ENCODE measurements around the gene CEP72.

Gene CEP72

GRCh38 chr5:647727-648126 lies 35.6 kb downstream of the CEP72 start:
- TF ChIP-seq ZFP3 (CRISPR knock-in tag; IDR thresholded peaks at IDR 0.05) (no peak), RARB (CRISPR knock-in tag; IDR thresholded peaks at IDR 0.05) (no peak), ARNTL (CRISPR knock-in tag; IDR thresholded peaks at IDR 0.05; ENCODE audit: borderline replicate concordance, low read depth) (no peak), PPARA (CRISPR knock-in tag; IDR thresholded peaks at IDR 0.05; ENCODE audit: borderline replicate concordance) (no peak), TOX (CRISPR knock-in tag; IDR thresholded peaks at IDR 0.05; ENCODE audit: borderline replicate concordance) (no peak), TSHZ2 (CRISPR knock-in tag; IDR thresholded peaks at IDR 0.05) (no peak), CSRNP3 (CRISPR knock-in tag; IDR thresholded peaks at IDR 0.05) (no peak), TCF4 (CRISPR knock-in tag; IDR thresholded peaks at IDR 0.05; ENCODE audit: borderline replicate concordance) (no peak), ZNF70 (CRISPR knock-in tag; IDR thresholded peaks at IDR 0.05) (no peak), POU6F1 (CRISPR knock-in tag; IDR thresholded peaks at IDR 0.05; ENCODE audit: borderline replicate concordance, low read depth) (no peak), ZNF8 (CRISPR knock-in tag; IDR thresholded peaks at IDR 0.05) (no peak), ISL1 (CRISPR knock-in tag; IDR thresholded peaks at IDR 0.05) (no peak), ZNF565 (CRISPR knock-in tag; conservative IDR thresholded peaks at IDR 0.05; ENCODE audit: low read depth) (no peak), SNAI2 (CRISPR knock-in tag; IDR thresholded peaks at IDR 0.05) (no peak), ZFP30 (CRISPR knock-in tag; IDR thresholded peaks at IDR 0.05) (no peak), PATZ1 (CRISPR knock-in tag; IDR thresholded peaks at IDR 0.05; ENCODE audit: borderline replicate concordance) (no peak), BACH2 (CRISPR knock-in tag; IDR thresholded peaks at IDR 0.05; ENCODE audit: borderline replicate concordance) (no peak)
- no peak for ATAC-seq

- no peak for ATAC-seq
- TF ChIP-seq PATZ1 (CRISPR knock-in tag; IDR thresholded peaks at IDR 0.05; ENCODE audit: borderline replicate concordance) (no peak), ESRRG (CRISPR knock-in tag; IDR thresholded peaks at IDR 0.05) (no peak), ZNF8 (CRISPR knock-in tag; IDR thresholded peaks at IDR 0.05) (no peak), TOX (CRISPR knock-in tag; IDR thresholded peaks at IDR 0.05; ENCODE audit: borderline replicate concordance) (no peak), BACH2 (CRISPR knock-in tag; IDR thresholded peaks at IDR 0.05; ENCODE audit: borderline replicate concordance) (no peak), POU6F1 (CRISPR knock-in tag; IDR thresholded peaks at IDR 0.05; ENCODE audit: borderline replicate concordance, low read depth) (no peak), ZNF565 (CRISPR knock-in tag; conservative IDR thresholded peaks at IDR 0.05; ENCODE audit: low read depth) (no peak)
Measured at GRCh38 chr5:651296-652022, 39.3 kb downstream of the CEP72 start.

Data from SK-N-SH treated with all-trans-retinoic acid at 6 μM for 48 hours (cell line).